Measurements from ENCODE around the gene CDH6.

DNA sequence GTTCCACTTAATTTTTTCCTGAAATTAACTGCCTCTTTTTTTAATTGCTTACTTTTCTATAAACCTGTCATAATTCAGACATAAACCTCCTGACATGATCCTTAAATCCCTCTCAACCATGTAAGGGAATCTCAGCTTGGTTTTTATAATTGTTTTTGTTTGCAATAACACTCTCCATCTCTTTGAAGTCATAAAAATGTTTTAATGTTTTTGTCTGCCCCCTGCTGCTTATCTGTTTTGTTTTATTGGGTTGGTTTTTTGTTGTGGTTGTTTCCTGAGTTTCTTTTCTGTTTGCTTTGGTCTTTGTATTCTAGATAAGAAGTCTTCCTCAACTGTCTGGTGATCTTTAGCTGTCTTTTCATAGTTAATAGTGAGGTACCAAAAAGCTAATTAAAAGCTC, 142.0 kb downstream of the CDH6 start:
- TF ChIP-seq, protein P1, sequence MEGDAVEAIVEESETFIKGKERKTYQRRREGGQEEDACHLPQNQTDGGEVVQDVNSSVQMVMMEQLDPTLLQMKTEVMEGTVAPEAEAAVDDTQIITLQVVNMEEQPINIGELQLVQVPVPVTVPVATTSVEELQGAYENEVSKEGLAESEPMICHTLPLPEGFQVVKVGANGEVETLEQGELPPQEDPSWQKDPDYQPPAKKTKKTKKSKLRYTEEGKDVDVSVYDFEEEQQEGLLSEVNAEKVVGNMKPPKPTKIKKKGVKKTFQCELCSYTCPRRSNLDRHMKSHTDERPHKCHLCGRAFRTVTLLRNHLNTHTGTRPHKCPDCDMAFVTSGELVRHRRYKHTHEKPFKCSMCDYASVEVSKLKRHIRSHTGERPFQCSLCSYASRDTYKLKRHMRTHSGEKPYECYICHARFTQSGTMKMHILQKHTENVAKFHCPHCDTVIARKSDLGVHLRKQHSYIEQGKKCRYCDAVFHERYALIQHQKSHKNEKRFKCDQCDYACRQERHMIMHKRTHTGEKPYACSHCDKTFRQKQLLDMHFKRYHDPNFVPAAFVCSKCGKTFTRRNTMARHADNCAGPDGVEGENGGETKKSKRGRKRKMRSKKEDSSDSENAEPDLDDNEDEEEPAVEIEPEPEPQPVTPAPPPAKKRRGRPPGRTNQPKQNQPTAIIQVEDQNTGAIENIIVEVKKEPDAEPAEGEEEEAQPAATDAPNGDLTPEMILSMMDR (IDR thresholded peaks at IDR 0.05; ENCODE audit: insufficient read depth, low read length, poor library complexity, severe bottlenecking): no peak
- no peak for TF ChIP-seq EZH2phosphoT487 (conservative IDR thresholded peaks at IDR 0.05; ENCODE audit: low read length)

All from SU-DHL-6 (cell line).